IMR-90 (cell line): ENCODE measurements around the gene AURKA. TPM values are rescaled to one million over a fixed set of nuclear protein-coding genes. Genes with fewer than 3 reads are reported as not detected.
A peak's percentile ranks its signal among the peaks of the same experiment; 100 is the strongest.

Source experiments
- ATAC-seq: fragments of 200-7000 bp; cut with Tn5 transposase; 2 replicates; pipeline ENCODE4 v1.9.1; 2020; ENCODE audit warnings: low read depth, mild to moderate bottlenecking, moderate library complexity
- BruUV-seq: library from RNA; stranded (reverse); fragments of 400-500 nt; replicated peaks from 2 replicates; lab custom pipeline; 2021; lab: Mats Ljungman, UMichigan
- CTCF ChIA-PET: fragments of 300-600 bp; formaldehyde crosslinking; extraction: SDS; loops from one replicate; lab custom pipeline; 2021; ENCODE audit warnings: antibody characterized with exemption; lab: Yijun Ruan, JAX
- POLR2A ChIA-PET: fragments of 300-600 bp; sonication (Branson Sonifier 250); formaldehyde crosslinking; loops from one replicate; lab custom pipeline; 2022; ENCODE audit warnings: antibody characterized with exemption; ENCODE audit not compliant: unreplicated experiment; lab: Charles Lee
- DNase-seq: peaks from one replicate; pipeline ENCODE4 v3.0.0; 2013
- H2AFZ ChIP-seq: replicated peaks from 2 replicates; pipeline ENCODE3; 2013; ENCODE audit warnings: low read length, mild to moderate bottlenecking; ENCODE audit not compliant: poor library complexity
- H2AK5ac ChIP-seq: 2 replicates; pipeline ENCODE4 v1.6.1; 2013; ENCODE audit warnings: low read depth, low read length, inconsistent platforms
- H2AK9ac ChIP-seq: replicated peaks from 2 replicates; pipeline ENCODE3; 2013; ENCODE audit warnings: mild to moderate bottlenecking, low read depth, low read length, moderate library complexity; ENCODE audit not compliant: poor library complexity
- H2BK120ac ChIP-seq: 2 replicates; pipeline ENCODE4 v1.6.1; 2013; ENCODE audit warnings: low read depth, low read length, inconsistent platforms
- H2BK15ac ChIP-seq: 3 replicates; pipeline ENCODE4 v1.6.1; 2013; ENCODE audit warnings: low read depth, low read length, inconsistent platforms
- H2BK20ac ChIP-seq: 2 replicates; pipeline ENCODE4 v1.6.1; 2013; ENCODE audit warnings: low read depth, mild to moderate bottlenecking, inconsistent platforms, low read length, moderate library complexity
- H2BK5ac ChIP-seq: 2 replicates; pipeline ENCODE4 v1.6.1; 2013; ENCODE audit warnings: mild to moderate bottlenecking, low read depth, low read length, inconsistent platforms; ENCODE audit not compliant: poor library complexity, severe bottlenecking
- H3K14ac ChIP-seq: replicated peaks from 2 replicates; pipeline ENCODE4 v1.6.1; 2013; ENCODE audit warnings: low read depth, low read length, inconsistent platforms
- H3K18ac ChIP-seq: 2 replicates; pipeline ENCODE4 v1.6.1; 2013; ENCODE audit warnings: low read depth, low read length, control low read depth
- H3K23ac ChIP-seq: 2 replicates; pipeline ENCODE4 v1.6.1; 2013; ENCODE audit warnings: low read depth, low read length, inconsistent platforms
- H3K27ac ChIP-seq: 2 replicates; pipeline ENCODE4 v1.5.1; 2013; ENCODE audit warnings: mild to moderate bottlenecking, control low read depth, low read length; ENCODE audit not compliant: insufficient read depth
- H3K27me3 ChIP-seq: 2 replicates; pipeline ENCODE4 v1.6.1; 2013; ENCODE audit warnings: low read length; ENCODE audit not compliant: control insufficient read depth, insufficient read depth
- H3K36me3 ChIP-seq: 2 replicates; pipeline ENCODE4 v1.6.1; 2013; ENCODE audit warnings: low read length, mixed read lengths; ENCODE audit not compliant: control insufficient read depth, insufficient read depth
- H3K4ac ChIP-seq: 2 replicates; pipeline ENCODE4 v1.6.1; 2013; ENCODE audit warnings: low read depth, low read length, inconsistent platforms
- H3K4me1 ChIP-seq: 2 replicates; pipeline ENCODE4 v1.6.1; 2013; ENCODE audit warnings: low read length, mixed read lengths; ENCODE audit not compliant: control insufficient read depth, insufficient read depth
- H3K4me2 ChIP-seq: 2 replicates; pipeline ENCODE4 v1.6.1; 2013; ENCODE audit warnings: low read depth, mild to moderate bottlenecking, control low read depth, low read length, moderate library complexity
- H3K4me3 ChIP-seq: 2 replicates; pipeline ENCODE4 v1.5.1; 2013; ENCODE audit warnings: low read depth, mild to moderate bottlenecking, control low read depth, low read length, moderate library complexity; ENCODE audit not compliant: insufficient read depth
- H3K56ac ChIP-seq: 2 replicates; pipeline ENCODE4 v1.6.1; 2013; ENCODE audit warnings: low read length, inconsistent platforms; ENCODE audit not compliant: insufficient read depth; ENCODE audit errors: extremely low read depth
- H3K79me1 ChIP-seq, 2 experiments: 2 replicates each; pipeline ENCODE4 v1.6.1; 2013; ENCODE audit warnings: low read length in 2 of 2, inconsistent platforms in 1 of 2, low read depth in 1 of 2
- H3K9ac ChIP-seq: 2 replicates; pipeline ENCODE4 v1.6.1; 2013; ENCODE audit warnings: low read depth, low read length, control low read depth
- H3K9me1 ChIP-seq: 2 replicates; pipeline ENCODE4 v1.6.1; 2013; ENCODE audit warnings: low read length, inconsistent platforms; ENCODE audit not compliant: insufficient read depth
- H3K9me3 ChIP-seq: 2 replicates; pipeline ENCODE4 v1.6.1; 2013; ENCODE audit warnings: low read length; ENCODE audit not compliant: control insufficient read depth, insufficient read depth
- H4K20me1 ChIP-seq: 2 replicates; pipeline ENCODE4 v1.6.1; 2013; ENCODE audit warnings: low read length, inconsistent platforms; ENCODE audit not compliant: insufficient read depth
- H4K5ac ChIP-seq: 2 replicates; pipeline ENCODE4 v1.6.1; 2013; ENCODE audit warnings: mild to moderate bottlenecking, low read depth, low read length, control low read depth
- H4K8ac ChIP-seq, 2 experiments: 2 replicates each; pipeline ENCODE4 v1.6.1; 2013; ENCODE audit warnings: low read depth in 2 of 2, low read length in 2 of 2, control low read depth in 1 of 2, inconsistent platforms in 1 of 2
- H4K91ac ChIP-seq: 2 replicates; pipeline ENCODE4 v1.6.1; 2013; ENCODE audit warnings: low read depth, low read length, inconsistent platforms; ENCODE audit not compliant: insufficient read depth
- BHLHE40 ChIP-seq: fragments of 150-350 bp; IDR thresholded peaks from 2 replicates; pipeline ENCODE4 v1.6.1; 2016; ENCODE audit warnings: mild to moderate bottlenecking, low read depth, low read length
- CEBPB ChIP-seq: IDR thresholded peaks from 2 replicates; pipeline ENCODE4 v1.6.1; 2012; ENCODE audit warnings: low read depth, low read length, improper control_type of control experiment
- CHD1 ChIP-seq: IDR thresholded peaks from 2 replicates; pipeline ENCODE4 v1.6.1; 2012; ENCODE audit warnings: low read depth, low read length, improper control_type of control experiment
- CTCF ChIP-seq: conservative IDR thresholded peaks from 2 replicates; pipeline ENCODE4 v1.5.1; 2012; ENCODE audit warnings: mild to moderate bottlenecking, low read depth, low read length, improper control_type of control experiment
- FOS ChIP-seq: fragments of 150-350 bp; IDR thresholded peaks from 2 replicates; pipeline ENCODE4 v1.6.1; 2016; ENCODE audit warnings: low read depth, low read length
- MAFK ChIP-seq: IDR thresholded peaks from 2 replicates; pipeline ENCODE4 v1.6.1; 2012; ENCODE audit warnings: low read depth, low read length, improper control_type of control experiment
- MAZ ChIP-seq: IDR thresholded peaks from 2 replicates; pipeline ENCODE4 v1.6.1; 2012; ENCODE audit warnings: low read depth, mild to moderate bottlenecking, low read length, improper control_type of control experiment, moderate library complexity, borderline replicate concordance
- MXI1 ChIP-seq: IDR thresholded peaks from 2 replicates; pipeline ENCODE4 v1.6.1; 2012; ENCODE audit warnings: low read depth, mild to moderate bottlenecking, low read length, moderate library complexity, borderline replicate concordance
- NFE2L2 ChIP-seq: fragments of 150-350 bp; IDR thresholded peaks from 2 replicates; pipeline ENCODE4 v1.6.1; 2016; ENCODE audit warnings: low read depth, mild to moderate bottlenecking, low read length
- POLR2A ChIP-seq: IDR thresholded peaks from 2 replicates; pipeline ENCODE4 v1.6.1; 2012; ENCODE audit warnings: mild to moderate bottlenecking, low read depth, low read length
- RAD21 ChIP-seq: IDR thresholded peaks from 2 replicates; pipeline ENCODE4 v1.6.1; 2012; ENCODE audit warnings: low read length, improper control_type of control experiment
- RCOR1 ChIP-seq: IDR thresholded peaks from 2 replicates; pipeline ENCODE4 v1.6.1; 2012; ENCODE audit warnings: mild to moderate bottlenecking, low read length, improper control_type of control experiment; ENCODE audit not compliant: insufficient replicate concordance
- RFX5 ChIP-seq: IDR thresholded peaks from 2 replicates; pipeline ENCODE4 v1.8.0; 2012; ENCODE audit warnings: low read depth, mild to moderate bottlenecking, low read length, moderate library complexity
- SMC3 ChIP-seq: fragments of 150-350 bp; IDR thresholded peaks from 2 replicates; pipeline ENCODE4 v1.6.1; 2016; ENCODE audit warnings: low read depth, mild to moderate bottlenecking, antibody characterized with exemption, low read length, moderate library complexity
- USF2 ChIP-seq: fragments of 150-350 bp; IDR thresholded peaks from 2 replicates; pipeline ENCODE4 v1.6.1; 2017; ENCODE audit warnings: mild to moderate bottlenecking, antibody characterized with exemption, low read length, low read depth
- WGBS, 2 experiments: methylation state at CpG; one replicate each; pipeline versions ENCODE4 v1.1.5 to v1.1.7; 2013; ENCODE audit warnings: missing lambda C conversion rate in 2 of 2; ENCODE audit not compliant: insufficient read length in 1 of 2; ENCODE audit errors: extremely low coverage in 2 of 2; 5-methylcytosine and 5-hydroxymethylcytosine counted together
- dilution Hi-C: fragments of 300-500 bp; cut with HindIII; formaldehyde crosslinking; loops from one replicate; pipeline ENCODE4 v1.14.3; 2018; ENCODE audit warnings: low sequenced_read_pairs; ENCODE audit not compliant: unreplicated experiment
- in situ Hi-C: fragments of 300-500 bp; cut with MboI; formaldehyde crosslinking; loops from 3 replicates; pipeline ENCODE4 v1.14.3; 2019; ENCODE audit warnings: low sequenced_read_pairs, inconsistent platforms, mixed read lengths
- intact Hi-C: fragments of 100-400 bp; cut with micrococcal nuclease; formaldehyde crosslinking; loops from 2 replicates; pipeline ENCODE4 v1.10.0; 2022
- polyA plus RNA-seq, 3 experiments: library from polyadenylated mRNA; depleted of rRNA; stranded (reverse); fragments of >200 nt; gene quantifications; 2 replicates each; pipeline ENCODE4 v1.2.3, GENCODE V29; 2012; ENCODE audit warnings: low replicate concordance in 1 of 3
- total RNA-seq: library from RNA; depleted of rRNA; stranded (reverse); fragments of >200 nt; gene quantifications from 2 replicates; pipeline ENCODE4 v1.2.3, GENCODE V29; 2012
- TF ChIP-seq, protein P1 (sequence below): fragments of 150-350 bp; IDR thresholded peaks from 2 replicates; pipeline ENCODE4 v1.6.1; 2016; ENCODE audit warnings: low read depth, mild to moderate bottlenecking, low read length, moderate library complexity, borderline replicate concordance

AURKA gene
- total and polyA plus RNA-seq, 2 of the 4 experiments (the other 2 are of a cell fraction): 68.0 to 83.3 TPM

- Histone ChIP-seq H2BK20ac (no peak overlapping the region), H3K9me1 (no peaks in the 10 kb centered on the region), H3K4ac (no peak overlapping the region), H2BK5ac (no peak overlapping the region), H2AK9ac (no peak overlapping the region), H4K8ac (no peak overlapping the region), H2AFZ (peak overlapping the region; percentile 71), H3K36me3 (no peaks in the 10 kb centered on the region), H3K23ac (no peak overlapping the region), H3K27ac (no peak overlapping the region), H4K91ac (no peak overlapping the region), H2AK5ac (no peak overlapping the region), H3K4me3 (0 out of 2 replicates have a peak overlapping the region, but pooled peaks have one; percentile 15), H4K20me1 (no peaks in the 10 kb centered on the region), H3K9ac (no peak overlapping the region), H3K14ac (no peak overlapping the region), H3K4me1 (no peaks in the 10 kb centered on the region), H3K27me3 (peaks cover 25% of the 10 kb centered on the region), H3K79me1 (no peaks in the 10 kb centered on the region), H4K5ac (no peak overlapping the region), H3K9me3 (no peaks in the 10 kb centered on the region), H3K56ac (no peak overlapping the region), H2BK120ac (no peak overlapping the region), H3K18ac (no peak overlapping the region), H3K4me2 (peak overlapping the region; percentile 79), H2BK15ac (no peak overlapping the region)
- CTCF ChIA-PET: interaction anchor here (0.6 to 1.5 kb wide), 7 partner anchors 25 to 1412 kb away, joined by 3 to 6 read pairs (median 3); partner anchors contain the start of genes AURKA, CSTF1 and MC3R
- dilution Hi-C loops: no loop called here
- TF ChIP-seq POLR2A (no peak), MAFK (no peak), BHLHE40 (no peak), NFE2L2 (no peak), MXI1 (no peak), FOS (no peak), RFX5 (no peak), MAZ (no peak), RAD21 (peak; percentile 71), RCOR1 (no peak), USF2 (no peak), SMC3 (peak; percentile 45), CTCF (peak; percentile 59), CEBPB (no peak), CHD1 (no peak)
- TF ChIP-seq, protein P1, sequence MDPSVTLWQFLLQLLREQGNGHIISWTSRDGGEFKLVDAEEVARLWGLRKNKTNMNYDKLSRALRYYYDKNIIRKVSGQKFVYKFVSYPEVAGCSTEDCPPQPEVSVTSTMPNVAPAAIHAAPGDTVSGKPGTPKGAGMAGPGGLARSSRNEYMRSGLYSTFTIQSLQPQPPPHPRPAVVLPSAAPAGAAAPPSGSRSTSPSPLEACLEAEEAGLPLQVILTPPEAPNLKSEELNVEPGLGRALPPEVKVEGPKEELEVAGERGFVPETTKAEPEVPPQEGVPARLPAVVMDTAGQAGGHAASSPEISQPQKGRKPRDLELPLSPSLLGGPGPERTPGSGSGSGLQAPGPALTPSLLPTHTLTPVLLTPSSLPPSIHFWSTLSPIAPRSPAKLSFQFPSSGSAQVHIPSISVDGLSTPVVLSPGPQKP: no peak
- DNase-seq (peak; percentile 24), ATAC-seq (peak; percentile 98)
- POLR2A ChIA-PET: no interaction called here
- no TSS peak for BruUV-seq
- in situ Hi-C loops: loop anchor here (10.0 kb wide), 1 partner anchor 1659 kb away; no protein-coding TSS in a partner anchor
- intact Hi-C loops: loop anchor here (1.0 to 10.0 kb wide), 2 partner anchors 1663 to 1689 kb away; no protein-coding TSS in a partner anchor
- 2% methylated on average over 14 of the region's 41 CpGs; no CpG with 5 or more reads in 1 of the 2 experiments for WGBS, 2 experiments
These were observed 48.1 kb downstream of the AURKA start for GRCh38 chr20:56343861-56344381.
